CD8-positive, alpha-beta memory T cell (primary cell): Measurements from ENCODE around the gene CYTH3. TPM values are rescaled to one million over a fixed set of nuclear protein-coding genes. Genes with fewer than 3 reads are reported as not detected.

Experiments
- CTCF ChIA-PET: fragments of 350-600 bp; sonication (Branson Sonifier 250); formaldehyde crosslinking; loops from one replicate; lab custom pipeline; 2021; ENCODE audit warnings: antibody characterized with exemption; lab: Charles Lee
- POLR2A ChIA-PET: fragments of 350-600 bp; sonication (Branson Sonifier 250); formaldehyde crosslinking; loops from one replicate; lab custom pipeline; 2021; ENCODE audit warnings: antibody characterized with exemption; lab: Charles Lee
- DNase-seq, 5 donors: peaks; one replicate each; pipeline versions ENCODE4 v3.0.0 to v3.0.0-alpha.2; 2020 to 2022; ENCODE audit warnings: mixed read lengths in 1 of 5
- H3K27ac ChIP-seq: one replicate; pipeline ENCODE4 v1.7.0; 2013; ENCODE audit warnings: low read depth, mild to moderate bottlenecking, low read length, moderate library complexity
- H3K27me3 ChIP-seq: 2 replicates; pipeline ENCODE4 v1.7.0; 2013; ENCODE audit warnings: low read length, mild to moderate bottlenecking; ENCODE audit not compliant: insufficient read depth, poor library complexity, severe bottlenecking
- H3K36me3 ChIP-seq: 2 replicates; pipeline ENCODE4 v1.7.0; 2013; ENCODE audit warnings: mild to moderate bottlenecking, low read length, moderate library complexity; ENCODE audit not compliant: insufficient read depth
- H3K4me1 ChIP-seq: 2 replicates; pipeline ENCODE4 v1.7.0; 2013; ENCODE audit warnings: mild to moderate bottlenecking, low read length, moderate library complexity; ENCODE audit not compliant: insufficient read depth
- H3K4me3 ChIP-seq: 2 replicates; pipeline ENCODE4 v1.7.0; 2013; ENCODE audit warnings: mild to moderate bottlenecking, low read length
- H3K9me3 ChIP-seq: 2 replicates; pipeline ENCODE4 v1.7.0; 2013; ENCODE audit warnings: mild to moderate bottlenecking, low read length
- H3K27ac Mint-ChIP-seq, 8 donors: one replicate each; pipeline ENCODE4 v1.8.0; 2020 to 2021; ENCODE audit warnings: mixed read lengths in 8 of 8, mild to moderate bottlenecking in 6 of 8, inconsistent platforms in 3 of 8, moderate library complexity in 3 of 8
- H3K27me3 Mint-ChIP-seq, 2 donors: one replicate each; pipeline ENCODE4 v1.8.0; 2020 to 2021; ENCODE audit warnings: mixed read lengths in 2 of 2, mild to moderate bottlenecking in 1 of 2, moderate library complexity in 1 of 2
- H3K36me3 Mint-ChIP-seq, 3 donors: one replicate each; pipeline ENCODE4 v1.8.0; 2020 to 2021; ENCODE audit warnings: mixed read lengths in 3 of 3, inconsistent platforms in 1 of 3, mild to moderate bottlenecking in 1 of 3
- H3K4me1 Mint-ChIP-seq, 3 donors: one replicate each; pipeline ENCODE4 v1.8.0; 2020 to 2021; ENCODE audit warnings: mixed read lengths in 3 of 3, inconsistent platforms in 1 of 3, mild to moderate bottlenecking in 1 of 3
- H3K4me3 Mint-ChIP-seq, 7 donors: one replicate each; pipeline ENCODE4 v1.8.0; 2020 to 2021; ENCODE audit warnings: mixed read lengths in 7 of 7, mild to moderate bottlenecking in 6 of 7, moderate library complexity in 4 of 7, inconsistent platforms in 2 of 7
- H3K9me3 Mint-ChIP-seq, 5 donors: one replicate each; pipeline ENCODE4 v1.8.0; 2020 to 2022; ENCODE audit warnings: mixed read lengths in 5 of 5, mild to moderate bottlenecking in 3 of 5, moderate library complexity in 2 of 5, inconsistent platforms in 1 of 5
- polyA plus RNA-seq: library from polyadenylated mRNA; unstranded; fragments of 300-500 nt; fragmentation: Illumina TruSeq; gene quantifications from one replicate; pipeline ENCODE4 v1.2.3, GENCODE V29; 2021
- total RNA-seq, 2 experiments: library from RNA; stranded (reverse); gene quantifications; one replicate each; pipeline ENCODE4 v1.2.3, GENCODE V29; 2021

The CYTH3 gene
- total and polyA plus RNA-seq, 3 experiments from 2014 or later = 4.5 to 15.7 (median 4.9) TPM

GRCh38 chr7:6163402-6163801 is 109.0 kb downstream of the CYTH3 start:
- H3K9me3 ChIP-seq = no peaks in the 10 kb centered on the region
- no peaks in the 10 kb centered on the region for H3K27me3 ChIP-seq
- H3K36me3 ChIP-seq = peaks cover 4% of the 10 kb centered on the region
- H3K27ac ChIP-seq = no peak overlapping the region
- H3K4me3 Mint-ChIP-seq = no peak overlapping the region
- H3K27me3 Mint-ChIP-seq = no peaks in the 10 kb centered on the region
- peaks cover 2 to 13% (median 13%) of the 10 kb centered on the region in 3 donors for H3K4me1 Mint-ChIP-seq
- H3K27ac Mint-ChIP-seq = peak overlapping the region in 4 of 8 donors; percentile 18 to 81 (median 65)
- CTCF ChIA-PET = no interaction called here
- no peak overlapping the region for H3K4me3 ChIP-seq
- POLR2A ChIA-PET = no interaction called here
- peaks cover 0 to 69% (median 16%) of the 10 kb centered on the region in 3 donors for H3K36me3 Mint-ChIP-seq
- no peaks in the 10 kb centered on the region for H3K9me3 Mint-ChIP-seq
- DNase-seq = no peak
- H3K4me1 ChIP-seq = no peaks in the 10 kb centered on the region

GRCh38 chr7:6162650-6163366 is 109.6 kb downstream of the CYTH3 start:
- Histone ChIP-seq H3K27me3 (no peaks in the 10 kb centered on the region), H3K9me3 (no peaks in the 10 kb centered on the region), H3K36me3 (peaks cover 4% of the 10 kb centered on the region), H3K4me1 (no peaks in the 10 kb centered on the region), H3K27ac (no peak overlapping the region), H3K4me3 (no peak overlapping the region)
- POLR2A ChIA-PET = interaction anchor here (0.6 kb wide), 1 partner anchor 127 kb away, joined by 3 read pairs; no protein-coding TSS in a partner anchor
- H3K4me1 Mint-ChIP-seq = peaks cover 2 to 13% (median 13%) of the 10 kb centered on the region in 3 donors
- H3K9me3 Mint-ChIP-seq = no peaks in the 10 kb centered on the region
- DNase-seq = no peak
- CTCF ChIA-PET = no interaction called here
- H3K27me3 Mint-ChIP-seq = no peaks in the 10 kb centered on the region
- no peak overlapping the region for H3K4me3 Mint-ChIP-seq
- peak overlapping the region in 4 of 8 donors; percentile 18 to 81 (median 65) for H3K27ac Mint-ChIP-seq
- peaks cover 0 to 73% (median 16%) of the 10 kb centered on the region in 3 donors for H3K36me3 Mint-ChIP-seq

DNA sequence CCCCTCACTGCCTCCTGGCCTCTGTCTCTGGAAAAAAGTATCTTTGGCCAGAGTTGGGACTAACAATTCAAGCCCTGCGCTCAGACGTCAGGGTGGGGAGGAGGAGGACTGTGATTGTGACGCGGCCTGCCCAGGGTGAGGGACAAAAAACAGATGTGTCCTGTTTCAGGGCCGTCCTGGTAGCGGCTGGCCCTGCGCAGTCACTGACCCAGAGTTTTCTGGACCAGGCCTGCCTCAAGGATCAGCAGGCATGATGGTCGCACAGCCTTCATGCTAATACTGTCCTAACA is 110.1 kb downstream of the CYTH3 start:
- peaks cover 2 to 13% (median 13%) of the 10 kb centered on the region in 3 donors for H3K4me1 Mint-ChIP-seq
- Histone ChIP-seq H3K36me3 (peaks cover 4% of the 10 kb centered on the region), H3K4me1 (no peaks in the 10 kb centered on the region), H3K27ac (no peak overlapping the region), H3K9me3 (no peaks in the 10 kb centered on the region), H3K4me3 (no peak overlapping the region), H3K27me3 (no peaks in the 10 kb centered on the region)
- ChIA-PET CTCF (no interaction called here), POLR2A (interaction anchor here (0.6 kb wide), 1 partner anchor 128 kb away, joined by 3 read pairs; no protein-coding TSS in a partner anchor)
- peaks cover 0 to 76% (median 16%) of the 10 kb centered on the region in 3 donors for H3K36me3 Mint-ChIP-seq
- peak overlapping the region in 2 of 8 donors; percentile 26 to 27 for H3K27ac Mint-ChIP-seq
- DNase-seq = no peak
- no peaks in the 10 kb centered on the region for H3K27me3 Mint-ChIP-seq
- H3K9me3 Mint-ChIP-seq = no peaks in the 10 kb centered on the region
- no peak overlapping the region for H3K4me3 Mint-ChIP-seq

DNA sequence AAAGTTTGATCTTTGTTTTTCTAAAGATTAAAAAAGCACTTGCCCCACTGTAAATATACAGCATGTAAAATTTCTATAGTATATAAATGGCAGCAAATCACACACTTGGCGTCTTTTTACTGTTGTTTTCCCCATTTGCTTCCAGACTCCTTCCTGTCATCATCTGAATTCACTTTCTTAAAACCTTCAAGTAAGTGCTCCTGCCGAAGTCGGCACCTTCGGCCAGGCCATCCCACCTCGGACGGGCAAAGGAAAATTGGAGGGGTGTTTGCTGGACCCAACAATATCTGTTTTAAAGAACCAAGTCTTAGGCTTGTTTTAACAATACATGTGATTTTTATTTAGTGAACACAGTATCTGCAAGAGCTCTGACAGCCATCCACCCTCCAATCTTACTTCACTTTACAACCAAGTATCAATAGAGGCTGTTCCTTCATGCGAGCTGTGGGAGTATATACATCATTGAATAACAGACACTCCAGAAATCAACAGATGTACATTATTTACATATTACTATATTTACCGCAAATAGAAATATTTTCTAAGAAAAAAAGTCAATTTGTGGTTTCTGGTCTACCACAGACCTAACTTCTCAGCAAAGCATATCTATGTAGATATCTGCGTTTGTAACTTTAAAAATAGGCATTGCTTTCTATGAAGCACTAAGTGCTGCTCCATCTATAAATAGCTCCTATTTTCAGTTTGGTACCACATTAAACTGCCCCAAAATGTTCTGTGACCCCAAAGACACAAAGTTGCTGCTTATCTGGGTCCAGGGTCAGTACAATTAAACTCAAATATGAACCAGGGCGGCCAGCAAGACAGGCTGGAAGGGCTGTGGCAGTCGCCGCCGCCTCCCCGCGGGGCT is 110.7 kb downstream of the CYTH3 start:
- Mint-ChIP-seq H3K27ac (peak overlapping the region in 5 of 8 donors; percentile 23 to 44 (median 38)), H3K4me1 (peaks cover 2 to 13% (median 13%) of the 10 kb centered on the region in 3 donors), H3K9me3 (no peaks in the 10 kb centered on the region), H3K27me3 (no peaks in the 10 kb centered on the region), H3K4me3 (no peak overlapping the region), H3K36me3 (peaks cover 2 to 78% (median 17%) of the 10 kb centered on the region in 3 donors)
- Histone ChIP-seq H3K4me1 (no peaks in the 10 kb centered on the region), H3K27me3 (no peaks in the 10 kb centered on the region), H3K36me3 (peaks cover 4% of the 10 kb centered on the region), H3K27ac (no peak overlapping the region), H3K4me3 (no peak overlapping the region), H3K9me3 (no peaks in the 10 kb centered on the region)
- DNase-seq = no peak
- CTCF ChIA-PET = interaction anchor here (2.6 kb wide), 1 partner anchor 161 kb away, joined by 13 read pairs; no protein-coding TSS in a partner anchor
- POLR2A ChIA-PET = no interaction called here

DNA sequence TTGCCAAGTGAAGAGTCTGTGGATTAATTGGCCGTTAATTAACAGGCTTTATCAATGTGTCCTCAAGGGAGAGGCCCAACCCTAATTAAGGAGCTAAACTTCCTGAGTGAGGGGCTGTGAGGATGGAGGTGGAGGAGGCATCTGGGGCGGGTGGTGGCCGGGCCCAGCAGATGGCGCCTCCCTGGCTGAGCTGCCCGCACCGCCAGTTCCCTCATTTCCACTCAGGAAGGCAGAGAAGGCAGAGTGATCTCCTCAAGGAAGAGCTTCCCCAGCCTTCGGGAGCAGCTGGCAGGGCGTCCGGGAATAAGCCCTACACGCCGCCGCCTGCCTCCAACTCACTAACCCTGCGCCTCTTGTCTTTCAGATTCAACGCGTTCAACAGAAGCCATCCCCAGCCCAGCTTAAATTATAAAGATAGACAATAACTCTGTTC is 112.2 kb downstream of the CYTH3 start:
- Histone ChIP-seq H3K9me3 (no peaks in the 10 kb centered on the region), H3K36me3 (peaks cover 7% of the 10 kb centered on the region), H3K27ac (no peak overlapping the region), H3K4me3 (no peak overlapping the region), H3K27me3 (no peaks in the 10 kb centered on the region), H3K4me1 (no peaks in the 10 kb centered on the region)
- POLR2A ChIA-PET = no interaction called here
- CTCF ChIA-PET = interaction anchor here (2.6 kb wide), 1 partner anchor 163 kb away, joined by 13 read pairs; no protein-coding TSS in a partner anchor
- peak overlapping the region in 2 of 8 donors; percentile 12 to 50 for H3K27ac Mint-ChIP-seq
- H3K4me1 Mint-ChIP-seq = peaks cover 2 to 13% (median 13%) of the 10 kb centered on the region in 3 donors
- H3K4me3 Mint-ChIP-seq = peak overlapping the region in 1 of 7 donors; percentile 8
- peaks cover 3 to 89% (median 26%) of the 10 kb centered on the region in 3 donors for H3K36me3 Mint-ChIP-seq
- DNase-seq = no peak
- H3K27me3 Mint-ChIP-seq = no peaks in the 10 kb centered on the region
- no peaks in the 10 kb centered on the region for H3K9me3 Mint-ChIP-seq

- Histone ChIP-seq H3K4me1 (no peaks in the 10 kb centered on the region), H3K27me3 (no peaks in the 10 kb centered on the region), H3K4me3 (no peak overlapping the region), H3K36me3 (peaks cover 10% of the 10 kb centered on the region), H3K9me3 (no peaks in the 10 kb centered on the region), H3K27ac (no peak overlapping the region)
- ChIA-PET POLR2A (no interaction called here), CTCF (interaction anchor here (2.6 kb wide), 1 partner anchor 163 kb away, joined by 13 read pairs; no protein-coding TSS in a partner anchor)
- Mint-ChIP-seq H3K36me3 (peaks cover 3 to 90% (median 29%) of the 10 kb centered on the region in 3 donors), H3K4me1 (peaks cover 2 to 13% (median 13%) of the 10 kb centered on the region in 3 donors), H3K4me3 (no peak overlapping the region), H3K27ac (peak overlapping the region in 2 of 8 donors; percentile 38 to 50), H3K9me3 (no peaks in the 10 kb centered on the region), H3K27me3 (no peaks in the 10 kb centered on the region)
- no peak for DNase-seq
These were observed 112.8 kb downstream of the CYTH3 start for GRCh38 chr7:6159524-6160031.

- Histone ChIP-seq H3K36me3 (peaks cover 10% of the 10 kb centered on the region), H3K27me3 (no peaks in the 10 kb centered on the region), H3K4me1 (no peaks in the 10 kb centered on the region), H3K9me3 (no peaks in the 10 kb centered on the region), H3K27ac (no peak overlapping the region), H3K4me3 (no peak overlapping the region)
- no peak for DNase-seq
- no peak overlapping the region for H3K4me3 Mint-ChIP-seq
- peak overlapping the region in 1 of 8 donors; percentile 38 for H3K27ac Mint-ChIP-seq
- H3K36me3 Mint-ChIP-seq = peaks cover 3 to 86% (median 29%) of the 10 kb centered on the region in 3 donors
- H3K9me3 Mint-ChIP-seq = no peaks in the 10 kb centered on the region
- no peaks in the 10 kb centered on the region for H3K27me3 Mint-ChIP-seq
- CTCF ChIA-PET = no interaction called here
- POLR2A ChIA-PET = no interaction called here
- H3K4me1 Mint-ChIP-seq = peaks cover 2 to 13% (median 13%) of the 10 kb centered on the region in 3 donors
These were observed 113.3 kb downstream of the CYTH3 start for GRCh38 chr7:6159097-6159483.
